Chondrocyte (in vitro differentiated cells): ENCODE results near the gene FLNB. TPM values are rescaled to one million over a fixed set of nuclear protein-coding genes. Genes with fewer than 3 reads are reported as not detected.
A peak's percentile ranks its signal among the peaks of the same experiment; 100 is the strongest.

Experiments
- DNase-seq: peaks from one replicate; pipeline ENCODE4 v3.0.0; 2021; ENCODE audit warnings: mixed read lengths, low spot score
- H3K27ac Mint-ChIP-seq: one replicate; pipeline ENCODE4 v1.8.0; 2021; ENCODE audit warnings: mild to moderate bottlenecking, moderate library complexity, mixed read lengths; ENCODE audit not compliant: unreplicated experiment
- H3K27me3 Mint-ChIP-seq: 2 replicates; pipeline ENCODE4 v1.8.0; 2021; ENCODE audit warnings: low read depth, mixed read lengths
- H3K36me3 Mint-ChIP-seq: 2 replicates; pipeline ENCODE4 v1.8.0; 2021; ENCODE audit warnings: low read depth, mixed read lengths
- H3K4me1 Mint-ChIP-seq: 2 replicates; pipeline ENCODE4 v1.8.0; 2021; ENCODE audit warnings: low read depth, mild to moderate bottlenecking, mixed read lengths
- H3K4me3 Mint-ChIP-seq: one replicate; pipeline ENCODE4 v1.8.0; 2021; ENCODE audit warnings: mild to moderate bottlenecking, moderate library complexity, mixed read lengths; ENCODE audit not compliant: unreplicated experiment
- H3K9me3 Mint-ChIP-seq: 2 replicates; pipeline ENCODE4 v1.8.0; 2021; ENCODE audit warnings: low read depth, mixed read lengths
- total RNA-seq: library from RNA; stranded (reverse); gene quantifications from 3 replicates; pipeline ENCODE4 v1.2.1, GENCODE V29; 2021
- TF ChIP-seq, protein P1 (sequence below): fragments of 200-600 bp; sonication (generic); IDR thresholded peaks from 2 replicates; pipeline ENCODE4 v1.5.0; 2021; ENCODE audit warnings: antibody characterized with exemption, mild to moderate bottlenecking, moderate library complexity

Gene FLNB
- total RNA-seq, 1 donor from 2014 or later = 70.2 TPM

DNA sequence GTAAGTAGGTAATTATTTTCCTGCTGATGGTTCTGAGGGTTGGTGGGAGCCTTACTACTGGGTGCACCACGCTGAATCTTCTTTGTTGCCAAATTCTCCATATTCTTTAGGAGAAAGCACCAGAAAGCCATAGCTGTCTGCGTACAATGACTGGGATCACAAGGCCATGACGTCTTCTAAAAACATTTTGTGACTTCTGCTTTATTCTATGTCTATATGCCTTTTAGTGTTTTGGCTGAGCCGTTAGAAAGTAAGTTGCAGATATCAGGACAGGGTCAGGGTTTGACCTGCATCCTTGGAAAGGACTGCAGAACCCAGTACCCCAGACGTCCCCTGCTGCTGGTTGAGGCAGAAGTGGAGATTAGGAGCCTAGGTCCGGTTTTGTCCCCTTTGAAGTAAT is 107.0 kb downstream of the FLNB start:
- DNase-seq = no peak
- peaks cover 25% of the 10 kb centered on the region for H3K4me1 Mint-ChIP-seq
- peaks cover 29% of the 10 kb centered on the region for H3K36me3 Mint-ChIP-seq
- H3K4me3 Mint-ChIP-seq = no peak overlapping the region
- H3K9me3 Mint-ChIP-seq = no peaks in the 10 kb centered on the region
- H3K27ac Mint-ChIP-seq = no peak overlapping the region
- TF ChIP-seq, protein P1, sequence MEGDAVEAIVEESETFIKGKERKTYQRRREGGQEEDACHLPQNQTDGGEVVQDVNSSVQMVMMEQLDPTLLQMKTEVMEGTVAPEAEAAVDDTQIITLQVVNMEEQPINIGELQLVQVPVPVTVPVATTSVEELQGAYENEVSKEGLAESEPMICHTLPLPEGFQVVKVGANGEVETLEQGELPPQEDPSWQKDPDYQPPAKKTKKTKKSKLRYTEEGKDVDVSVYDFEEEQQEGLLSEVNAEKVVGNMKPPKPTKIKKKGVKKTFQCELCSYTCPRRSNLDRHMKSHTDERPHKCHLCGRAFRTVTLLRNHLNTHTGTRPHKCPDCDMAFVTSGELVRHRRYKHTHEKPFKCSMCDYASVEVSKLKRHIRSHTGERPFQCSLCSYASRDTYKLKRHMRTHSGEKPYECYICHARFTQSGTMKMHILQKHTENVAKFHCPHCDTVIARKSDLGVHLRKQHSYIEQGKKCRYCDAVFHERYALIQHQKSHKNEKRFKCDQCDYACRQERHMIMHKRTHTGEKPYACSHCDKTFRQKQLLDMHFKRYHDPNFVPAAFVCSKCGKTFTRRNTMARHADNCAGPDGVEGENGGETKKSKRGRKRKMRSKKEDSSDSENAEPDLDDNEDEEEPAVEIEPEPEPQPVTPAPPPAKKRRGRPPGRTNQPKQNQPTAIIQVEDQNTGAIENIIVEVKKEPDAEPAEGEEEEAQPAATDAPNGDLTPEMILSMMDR = no peak
- H3K27me3 Mint-ChIP-seq = no peaks in the 10 kb centered on the region

DNA sequence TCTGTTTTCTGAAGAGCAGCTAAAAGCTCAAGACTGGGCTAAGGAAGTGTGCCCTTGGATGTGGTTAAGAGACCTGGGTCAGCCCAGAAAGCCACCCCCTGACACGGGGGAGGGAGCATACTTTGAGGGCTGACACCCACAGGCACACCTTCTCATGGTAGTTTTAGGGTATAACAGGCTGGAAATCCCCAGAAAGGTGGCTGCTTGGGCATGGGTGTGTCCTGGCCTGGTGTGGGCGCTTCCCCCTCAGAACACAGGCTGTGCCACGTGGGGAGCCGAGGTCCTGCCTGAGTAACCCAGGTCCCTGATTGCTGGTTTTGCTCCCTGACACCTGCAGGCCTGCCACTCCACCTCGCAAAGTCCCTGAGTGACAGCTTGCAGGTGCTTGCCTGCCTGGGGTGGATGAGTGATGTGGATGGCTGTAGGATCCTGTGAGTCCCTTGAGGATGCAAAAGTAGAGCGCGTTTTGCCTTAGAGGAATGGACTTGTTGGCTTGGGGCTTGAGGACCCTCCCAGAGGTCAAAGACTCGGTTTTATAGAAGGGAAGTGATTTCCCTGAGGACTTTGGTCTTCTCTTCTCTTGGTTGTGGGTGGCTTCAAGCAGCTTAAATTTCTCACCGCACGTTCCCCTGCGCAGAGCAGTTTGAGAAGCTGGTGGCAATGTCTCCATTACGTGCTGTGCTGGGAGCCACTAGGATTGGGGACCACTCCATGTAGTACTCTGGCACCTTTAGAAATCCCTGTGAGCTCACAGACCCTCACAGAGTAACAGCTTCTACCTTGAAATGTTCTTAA is 108.1 kb downstream of the FLNB start:
- no peaks in the 10 kb centered on the region for H3K27me3 Mint-ChIP-seq
- peaks cover 32% of the 10 kb centered on the region for H3K36me3 Mint-ChIP-seq
- H3K27ac Mint-ChIP-seq = no peak overlapping the region
- DNase-seq = no peak
- H3K4me1 Mint-ChIP-seq = peaks cover 25% of the 10 kb centered on the region
- H3K4me3 Mint-ChIP-seq = no peak overlapping the region
- H3K9me3 Mint-ChIP-seq = no peaks in the 10 kb centered on the region
- TF ChIP-seq, protein P1 = no peak

- H3K9me3 Mint-ChIP-seq = no peaks in the 10 kb centered on the region
- peaks cover 33% of the 10 kb centered on the region for H3K36me3 Mint-ChIP-seq
- DNase-seq = no peak
- H3K27ac Mint-ChIP-seq = peak overlapping the region; percentile 89
- H3K4me3 Mint-ChIP-seq = peak overlapping the region; percentile 27
- no peaks in the 10 kb centered on the region for H3K27me3 Mint-ChIP-seq
- H3K4me1 Mint-ChIP-seq = peaks cover 25% of the 10 kb centered on the region
- TF ChIP-seq, protein P1 = no peak
Measured at GRCh38 chr3:58116985-58117384, 108.8 kb downstream of the FLNB start.

DNA sequence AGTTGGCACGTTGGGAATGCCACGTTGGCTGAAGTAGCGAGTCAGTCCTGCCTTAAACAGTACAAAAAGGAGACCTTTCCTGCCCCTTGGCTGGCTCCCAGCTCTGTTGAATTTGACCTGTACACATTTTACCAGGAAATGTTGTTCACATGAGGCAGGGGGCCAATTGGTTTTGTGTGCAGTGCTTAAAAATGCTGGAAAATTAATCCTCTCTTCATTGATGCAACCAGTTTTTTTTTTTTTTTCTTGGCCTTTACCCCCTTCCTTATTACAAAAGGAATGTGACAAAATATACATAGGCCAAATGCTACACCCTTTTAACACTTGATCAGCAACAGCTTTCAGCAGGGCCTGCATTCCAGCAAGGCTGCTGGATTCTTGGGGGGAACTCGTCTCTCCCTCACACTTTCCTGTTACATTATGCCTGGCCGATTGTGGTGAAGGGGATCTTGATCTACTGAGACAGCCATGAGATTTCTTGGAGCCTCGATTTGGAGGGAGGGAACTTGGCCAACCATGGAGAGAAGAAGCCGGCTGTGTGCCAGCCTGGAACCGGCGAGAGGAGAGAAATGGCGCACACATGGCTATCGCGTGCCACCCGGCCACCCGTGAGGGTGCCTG is 109.4 kb downstream of the FLNB start:
- H3K27me3 Mint-ChIP-seq = no peaks in the 10 kb centered on the region
- no peak for DNase-seq
- H3K9me3 Mint-ChIP-seq = no peaks in the 10 kb centered on the region
- peak overlapping the region; percentile 27 for H3K4me3 Mint-ChIP-seq
- peak overlapping the region; percentile 89 for H3K27ac Mint-ChIP-seq
- TF ChIP-seq, protein P1 = no peak
- H3K4me1 Mint-ChIP-seq = peaks cover 25% of the 10 kb centered on the region
- H3K36me3 Mint-ChIP-seq = peaks cover 31% of the 10 kb centered on the region

GRCh38 chr3:58119186-58119585 is 111.0 kb downstream of the FLNB start:
- Mint-ChIP-seq H3K27me3 (no peaks in the 10 kb centered on the region), H3K36me3 (peaks cover 31% of the 10 kb centered on the region), H3K4me3 (no peak overlapping the region), H3K4me1 (peaks cover 25% of the 10 kb centered on the region), H3K27ac (no peak overlapping the region), H3K9me3 (no peaks in the 10 kb centered on the region)
- DNase-seq = no peak
- TF ChIP-seq, protein P1 = no peak
